ENCODE data around the gene PABPN1L. TPM values are rescaled to one million over a fixed set of nuclear protein-coding genes. Genes with fewer than 3 reads are reported as not detected.

The PABPN1L gene
- total and polyA plus RNA-seq, 2 experiments from 2014 or later: not detected

DNA sequence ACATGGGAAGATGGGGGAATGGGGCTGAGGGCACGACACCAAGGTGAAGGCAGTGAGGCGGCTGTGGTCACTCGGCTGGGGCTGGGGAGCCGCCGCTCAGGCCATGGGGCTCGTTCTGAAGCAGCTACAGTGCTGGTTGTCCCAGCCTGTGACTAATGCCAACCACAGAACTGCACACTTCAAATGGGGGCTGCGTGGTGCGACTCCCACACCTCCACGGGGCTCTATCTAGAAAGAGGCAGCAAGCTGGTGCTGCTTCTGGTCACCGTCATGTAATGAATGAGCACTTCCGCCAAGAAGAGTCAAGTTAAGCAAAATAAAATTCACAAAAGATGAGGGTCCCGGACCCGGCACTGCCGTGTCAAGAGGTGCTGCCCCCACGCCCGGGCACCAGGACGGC is 29.7 kb downstream of the PABPN1L start:
- Histone ChIP-seq H3K4me2 (no peak overlapping the region), H3K79me2 (replicated peaks; ENCODE audit: insufficient read depth) (no peaks in the 10 kb centered on the region), H3K36me3 (ENCODE audit: insufficient read depth) (no peaks in the 10 kb centered on the region; the same call in 1 of the 2 replicates), H3K27ac (ENCODE audit: low read depth) (no peak overlapping the region), H3K4me1 (ENCODE audit: insufficient read depth) (no peaks in the 10 kb centered on the region), H3K27me3 (ENCODE audit: insufficient read depth) (no peaks in the 10 kb centered on the region), H3K9me2 (ENCODE audit: insufficient read depth) (no peaks in the 10 kb centered on the region), H4K20me1 (replicated peaks; ENCODE audit: insufficient read depth) (no peaks in the 10 kb centered on the region), H2AFZ (no peak overlapping the region), H3F3A (replicated peaks; ENCODE audit: low read depth) (no peaks in the 10 kb centered on the region), H3K4me3 (no peak overlapping the region)
- no peaks in the 10 kb centered on the region for H3K9me3 Mint-ChIP-seq
- H3K36me3 Mint-ChIP-seq (ENCODE audit: low read depth): peaks cover 8% of the 10 kb centered on the region
- H3K4me3 Mint-ChIP-seq: no peak overlapping the region
- H3K27ac Mint-ChIP-seq: no peak overlapping the region
- DNase-seq (ENCODE audit: low spot score) (no peak), ATAC-seq (no peak)
- peaks cover 8% of the 10 kb centered on the region for H3K27me3 Mint-ChIP-seq (ENCODE audit: insufficient read depth, low read depth, poor library complexity)
- H3K4me1 Mint-ChIP-seq: no peaks in the 10 kb centered on the region
- TF ChIP-seq, protein P1, sequence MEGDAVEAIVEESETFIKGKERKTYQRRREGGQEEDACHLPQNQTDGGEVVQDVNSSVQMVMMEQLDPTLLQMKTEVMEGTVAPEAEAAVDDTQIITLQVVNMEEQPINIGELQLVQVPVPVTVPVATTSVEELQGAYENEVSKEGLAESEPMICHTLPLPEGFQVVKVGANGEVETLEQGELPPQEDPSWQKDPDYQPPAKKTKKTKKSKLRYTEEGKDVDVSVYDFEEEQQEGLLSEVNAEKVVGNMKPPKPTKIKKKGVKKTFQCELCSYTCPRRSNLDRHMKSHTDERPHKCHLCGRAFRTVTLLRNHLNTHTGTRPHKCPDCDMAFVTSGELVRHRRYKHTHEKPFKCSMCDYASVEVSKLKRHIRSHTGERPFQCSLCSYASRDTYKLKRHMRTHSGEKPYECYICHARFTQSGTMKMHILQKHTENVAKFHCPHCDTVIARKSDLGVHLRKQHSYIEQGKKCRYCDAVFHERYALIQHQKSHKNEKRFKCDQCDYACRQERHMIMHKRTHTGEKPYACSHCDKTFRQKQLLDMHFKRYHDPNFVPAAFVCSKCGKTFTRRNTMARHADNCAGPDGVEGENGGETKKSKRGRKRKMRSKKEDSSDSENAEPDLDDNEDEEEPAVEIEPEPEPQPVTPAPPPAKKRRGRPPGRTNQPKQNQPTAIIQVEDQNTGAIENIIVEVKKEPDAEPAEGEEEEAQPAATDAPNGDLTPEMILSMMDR (conservative IDR thresholded peaks at IDR 0.05; ENCODE audit: low read depth in 2 of 2): no peak
- no peak for TF ChIP-seq ZNF331 (CRISPR knock-in tag; IDR thresholded peaks at IDR 0.05; ENCODE audit: low read depth)
- TF ChIP-seq EZH2 (IDR thresholded peaks at IDR 0.05; ENCODE audit: low read depth, unreplicated experiment): no peak
- no peak for TF ChIP-seq EZH2phosphoT487 (IDR thresholded peaks at IDR 0.05; ENCODE audit: unreplicated experiment)
- TF ChIP-seq, protein P2, sequence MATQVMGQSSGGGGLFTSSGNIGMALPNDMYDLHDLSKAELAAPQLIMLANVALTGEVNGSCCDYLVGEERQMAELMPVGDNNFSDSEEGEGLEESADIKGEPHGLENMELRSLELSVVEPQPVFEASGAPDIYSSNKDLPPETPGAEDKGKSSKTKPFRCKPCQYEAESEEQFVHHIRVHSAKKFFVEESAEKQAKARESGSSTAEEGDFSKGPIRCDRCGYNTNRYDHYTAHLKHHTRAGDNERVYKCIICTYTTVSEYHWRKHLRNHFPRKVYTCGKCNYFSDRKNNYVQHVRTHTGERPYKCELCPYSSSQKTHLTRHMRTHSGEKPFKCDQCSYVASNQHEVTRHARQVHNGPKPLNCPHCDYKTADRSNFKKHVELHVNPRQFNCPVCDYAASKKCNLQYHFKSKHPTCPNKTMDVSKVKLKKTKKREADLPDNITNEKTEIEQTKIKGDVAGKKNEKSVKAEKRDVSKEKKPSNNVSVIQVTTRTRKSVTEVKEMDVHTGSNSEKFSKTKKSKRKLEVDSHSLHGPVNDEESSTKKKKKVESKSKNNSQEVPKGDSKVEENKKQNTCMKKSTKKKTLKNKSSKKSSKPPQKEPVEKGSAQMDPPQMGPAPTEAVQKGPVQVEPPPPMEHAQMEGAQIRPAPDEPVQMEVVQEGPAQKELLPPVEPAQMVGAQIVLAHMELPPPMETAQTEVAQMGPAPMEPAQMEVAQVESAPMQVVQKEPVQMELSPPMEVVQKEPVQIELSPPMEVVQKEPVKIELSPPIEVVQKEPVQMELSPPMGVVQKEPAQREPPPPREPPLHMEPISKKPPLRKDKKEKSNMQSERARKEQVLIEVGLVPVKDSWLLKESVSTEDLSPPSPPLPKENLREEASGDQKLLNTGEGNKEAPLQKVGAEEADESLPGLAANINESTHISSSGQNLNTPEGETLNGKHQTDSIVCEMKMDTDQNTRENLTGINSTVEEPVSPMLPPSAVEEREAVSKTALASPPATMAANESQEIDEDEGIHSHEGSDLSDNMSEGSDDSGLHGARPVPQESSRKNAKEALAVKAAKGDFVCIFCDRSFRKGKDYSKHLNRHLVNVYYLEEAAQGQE (IDR thresholded peaks at IDR 0.05; ENCODE audit: unreplicated experiment): no peak
- TF ChIP-seq STAT1 (IDR thresholded peaks at IDR 0.05; ENCODE audit: unreplicated experiment): no peak
- TF ChIP-seq, protein P3, sequence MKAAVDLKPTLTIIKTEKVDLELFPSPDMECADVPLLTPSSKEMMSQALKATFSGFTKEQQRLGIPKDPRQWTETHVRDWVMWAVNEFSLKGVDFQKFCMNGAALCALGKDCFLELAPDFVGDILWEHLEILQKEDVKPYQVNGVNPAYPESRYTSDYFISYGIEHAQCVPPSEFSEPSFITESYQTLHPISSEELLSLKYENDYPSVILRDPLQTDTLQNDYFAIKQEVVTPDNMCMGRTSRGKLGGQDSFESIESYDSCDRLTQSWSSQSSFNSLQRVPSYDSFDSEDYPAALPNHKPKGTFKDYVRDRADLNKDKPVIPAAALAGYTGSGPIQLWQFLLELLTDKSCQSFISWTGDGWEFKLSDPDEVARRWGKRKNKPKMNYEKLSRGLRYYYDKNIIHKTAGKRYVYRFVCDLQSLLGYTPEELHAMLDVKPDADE (IDR thresholded peaks at IDR 0.05): no peak
- no peak for TF ChIP-seq JUNB (IDR thresholded peaks at IDR 0.05; ENCODE audit: unreplicated experiment)
- no peak for TF ChIP-seq ZNF114 (CRISPR knock-in tag; IDR thresholded peaks at IDR 0.05)
- TF ChIP-seq NANOG (IDR thresholded peaks at IDR 0.05; ENCODE audit: borderline replicate concordance): no peak
- TF ChIP-seq, protein P4, sequence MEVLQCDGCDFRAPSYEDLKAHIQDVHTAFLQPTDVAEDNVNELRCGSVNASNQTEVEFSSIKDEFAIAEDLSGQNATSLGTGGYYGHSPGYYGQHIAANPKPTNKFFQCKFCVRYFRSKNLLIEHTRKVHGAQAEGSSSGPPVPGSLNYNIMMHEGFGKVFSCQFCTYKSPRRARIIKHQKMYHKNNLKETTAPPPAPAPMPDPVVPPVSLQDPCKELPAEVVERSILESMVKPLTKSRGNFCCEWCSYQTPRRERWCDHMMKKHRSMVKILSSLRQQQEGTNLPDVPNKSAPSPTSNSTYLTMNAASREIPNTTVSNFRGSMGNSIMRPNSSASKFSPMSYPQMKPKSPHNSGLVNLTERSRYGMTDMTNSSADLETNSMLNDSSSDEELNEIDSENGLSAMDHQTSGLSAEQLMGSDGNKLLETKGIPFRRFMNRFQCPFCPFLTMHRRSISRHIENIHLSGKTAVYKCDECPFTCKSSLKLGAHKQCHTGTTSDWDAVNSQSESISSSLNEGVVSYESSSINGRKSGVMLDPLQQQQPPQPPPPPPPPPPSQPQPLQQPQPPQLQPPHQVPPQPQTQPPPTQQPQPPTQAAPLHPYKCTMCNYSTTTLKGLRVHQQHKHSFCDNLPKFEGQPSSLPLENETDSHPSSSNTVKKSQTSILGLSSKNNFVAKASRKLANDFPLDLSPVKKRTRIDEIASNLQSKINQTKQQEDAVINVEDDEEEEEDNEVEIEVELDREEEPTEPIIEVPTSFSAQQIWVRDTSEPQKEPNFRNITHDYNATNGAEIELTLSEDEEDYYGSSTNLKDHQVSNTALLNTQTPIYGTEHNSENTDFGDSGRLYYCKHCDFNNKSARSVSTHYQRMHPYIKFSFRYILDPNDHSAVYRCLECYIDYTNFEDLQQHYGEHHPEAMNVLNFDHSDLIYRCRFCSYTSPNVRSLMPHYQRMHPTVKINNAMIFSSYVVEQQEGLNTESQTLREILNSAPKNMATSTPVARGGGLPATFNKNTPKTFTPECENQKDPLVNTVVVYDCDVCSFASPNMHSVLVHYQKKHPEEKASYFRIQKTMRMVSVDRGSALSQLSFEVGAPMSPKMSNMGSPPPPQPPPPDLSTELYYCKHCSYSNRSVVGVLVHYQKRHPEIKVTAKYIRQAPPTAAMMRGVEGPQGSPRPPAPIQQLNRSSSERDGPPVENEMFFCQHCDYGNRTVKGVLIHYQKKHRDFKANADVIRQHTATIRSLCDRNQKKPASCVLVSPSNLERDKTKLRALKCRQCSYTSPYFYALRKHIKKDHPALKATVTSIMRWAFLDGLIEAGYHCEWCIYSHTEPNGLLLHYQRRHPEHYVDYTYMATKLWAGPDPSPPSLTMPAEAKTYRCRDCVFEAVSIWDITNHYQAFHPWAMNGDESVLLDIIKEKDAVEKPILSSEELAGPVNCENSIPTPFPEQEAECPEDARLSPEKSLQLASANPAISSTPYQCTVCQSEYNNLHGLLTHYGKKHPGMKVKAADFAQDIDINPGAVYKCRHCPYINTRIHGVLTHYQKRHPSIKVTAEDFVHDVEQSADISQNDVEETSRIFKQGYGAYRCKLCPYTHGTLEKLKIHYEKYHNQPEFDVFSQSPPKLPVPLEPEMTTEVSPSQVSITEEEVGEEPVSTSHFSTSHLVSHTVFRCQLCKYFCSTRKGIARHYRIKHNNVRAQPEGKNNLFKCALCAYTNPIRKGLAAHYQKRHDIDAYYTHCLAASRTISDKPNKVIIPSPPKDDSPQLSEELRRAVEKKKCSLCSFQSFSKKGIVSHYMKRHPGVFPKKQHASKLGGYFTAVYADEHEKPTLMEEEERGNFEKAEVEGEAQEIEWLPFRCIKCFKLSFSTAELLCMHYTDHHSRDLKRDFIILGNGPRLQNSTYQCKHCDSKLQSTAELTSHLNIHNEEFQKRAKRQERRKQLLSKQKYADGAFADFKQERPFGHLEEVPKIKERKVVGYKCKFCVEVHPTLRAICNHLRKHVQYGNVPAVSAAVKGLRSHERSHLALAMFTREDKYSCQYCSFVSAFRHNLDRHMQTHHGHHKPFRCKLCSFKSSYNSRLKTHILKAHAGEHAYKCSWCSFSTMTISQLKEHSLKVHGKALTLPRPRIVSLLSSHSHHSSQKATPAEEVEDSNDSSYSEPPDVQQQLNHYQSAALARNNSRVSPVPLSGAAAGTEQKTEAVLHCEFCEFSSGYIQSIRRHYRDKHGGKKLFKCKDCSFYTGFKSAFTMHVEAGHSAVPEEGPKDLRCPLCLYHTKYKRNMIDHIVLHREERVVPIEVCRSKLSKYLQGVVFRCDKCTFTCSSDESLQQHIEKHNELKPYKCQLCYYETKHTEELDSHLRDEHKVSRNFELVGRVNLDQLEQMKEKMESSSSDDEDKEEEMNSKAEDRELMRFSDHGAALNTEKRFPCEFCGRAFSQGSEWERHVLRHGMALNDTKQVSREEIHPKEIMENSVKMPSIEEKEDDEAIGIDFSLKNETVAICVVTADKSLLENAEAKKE (CRISPR knock-in tag; IDR thresholded peaks at IDR 0.05): no peak
- no peak for TF ChIP-seq POLR2AphosphoS5 (IDR thresholded peaks at IDR 0.05; ENCODE audit: low read depth)
- TF ChIP-seq CREB1 (CRISPR knock-in tag; IDR thresholded peaks at IDR 0.05; ENCODE audit: low read depth): no peak

Data from GM23338 (cell line).